Ascending aorta (tissue), 2 donors: Measurements from ENCODE around the gene OCEL1. TPM values are rescaled to one million over a fixed set of nuclear protein-coding genes. Genes with fewer than 3 reads are reported as not detected.

Experiments
- DNase-seq, 2 donors: peaks; one replicate each; pipeline ENCODE4 v3.0.0-alpha.2; 2019; ENCODE audit warnings: low spot score in 2 of 2
- H3K27ac ChIP-seq, 2 donors: fragments of 200-600 bp; sonication (generic); one replicate each; pipeline ENCODE4 v1.5.1; 2016 to 2017; ENCODE audit warnings: mild to moderate bottlenecking in 1 of 2
- H3K27me3 ChIP-seq: fragments of 200-600 bp; sonication (generic); one replicate; pipeline ENCODE4 v1.5.1; 2017
- H3K36me3 ChIP-seq, 2 donors: fragments of 200-600 bp; sonication (generic); one replicate each; pipeline ENCODE4 v1.5.1; 2016
- H3K4me1 ChIP-seq, 2 donors: fragments of 200-600 bp; sonication (generic); one replicate each; pipeline ENCODE4 v1.5.1; 2016 to 2017; ENCODE audit warnings: mild to moderate bottlenecking in 1 of 2
- H3K4me3 ChIP-seq, 2 donors: fragments of 200-600 bp; sonication (generic); one replicate each; pipeline ENCODE4 v1.5.1; 2016 to 2017; ENCODE audit warnings: mild to moderate bottlenecking in 1 of 2
- H3K9me3 ChIP-seq, 2 donors: fragments of 200-600 bp; sonication (generic); one replicate each; pipeline ENCODE4 v1.5.1; 2016
- CTCF ChIP-seq, 3 experiments: fragments of 200-600 bp in 2 of 3; fragments of 450-650 bp in 1 of 3; sonication (generic) in 2 of 3; IDR thresholded peaks; one replicate each; pipeline ENCODE4 v1.5.1; 2016 to 2019; ENCODE audit warnings: antibody characterized with exemption in 3 of 3, mild to moderate bottlenecking in 1 of 3, moderate library complexity in 1 of 3
- intact Hi-C: fragments of 100-400 bp; cut with DNase I; formaldehyde crosslinking; loops from one replicate; pipeline ENCODE4 v1.15.1; 2023
- total RNA-seq: library from RNA; depleted of rRNA; stranded (reverse); fragments of >200 nt; gene quantifications from one replicate; pipeline ENCODE4 v1.1.0, GENCODE V29; 2016

The OCEL1 gene
- total RNA-seq, 1 donor from 2014 or later = 13.7 TPM

- no peak for TF ChIP-seq CTCF (IDR thresholded peaks at IDR 0.05)
- H3K36me3 ChIP-seq = no peaks in the 10 kb centered on the region
- H3K27me3 ChIP-seq = no peaks in the 10 kb centered on the region
- H3K4me3 ChIP-seq = peak overlapping the region; percentile 90 to 97
- no peak for DNase-seq
- no peaks in the 10 kb centered on the region for H3K9me3 ChIP-seq
- intact Hi-C loops = loop anchor here (1.0 to 5.0 kb wide), 2 partner anchors 20 to 55 kb away; partner anchors contain the start of genes ABHD8 and BABAM1
- H3K27ac ChIP-seq = peak overlapping the region; percentile 58 to 82
- H3K4me1 ChIP-seq = peaks cover 0 to 24% of the 10 kb centered on the region in 2 donors
These were observed 20.8 kb downstream of the OCEL1 start for GRCh38 chr19:17246681-17247425.

GRCh38 chr19:17248011-17248776 lies 22.2 kb downstream of the OCEL1 start:
- Histone ChIP-seq H3K36me3 (no peaks in the 10 kb centered on the region), H3K4me1 (peaks cover 0 to 11% of the 10 kb centered on the region in 2 donors), H3K27ac (no peak overlapping the region), H3K9me3 (no peaks in the 10 kb centered on the region), H3K27me3 (no peaks in the 10 kb centered on the region), H3K4me3 (no peak overlapping the region)
- intact Hi-C loops = loop anchor here (5.0 kb wide), 1 partner anchor 54 kb away; the partner anchor contains the start of gene ABHD8
- DNase-seq = no peak
- TF ChIP-seq CTCF (IDR thresholded peaks at IDR 0.05) = no peak

- no peaks in the 10 kb centered on the region for H3K27me3 ChIP-seq
- TF ChIP-seq CTCF (IDR thresholded peaks at IDR 0.05) = no peak
- H3K36me3 ChIP-seq = no peaks in the 10 kb centered on the region
- H3K9me3 ChIP-seq = no peaks in the 10 kb centered on the region
- no peak overlapping the region for H3K27ac ChIP-seq
- intact Hi-C loops = loop anchor here (5.0 kb wide), 1 partner anchor 52 kb away; the partner anchor contains the start of gene ABHD8
- no peak overlapping the region for H3K4me3 ChIP-seq
- H3K4me1 ChIP-seq = peaks cover 0 to 6% of the 10 kb centered on the region in 2 donors
- DNase-seq = no peak
These were observed 24.0 kb downstream of the OCEL1 start for GRCh38 chr19:17249887-17250548.

DNA sequence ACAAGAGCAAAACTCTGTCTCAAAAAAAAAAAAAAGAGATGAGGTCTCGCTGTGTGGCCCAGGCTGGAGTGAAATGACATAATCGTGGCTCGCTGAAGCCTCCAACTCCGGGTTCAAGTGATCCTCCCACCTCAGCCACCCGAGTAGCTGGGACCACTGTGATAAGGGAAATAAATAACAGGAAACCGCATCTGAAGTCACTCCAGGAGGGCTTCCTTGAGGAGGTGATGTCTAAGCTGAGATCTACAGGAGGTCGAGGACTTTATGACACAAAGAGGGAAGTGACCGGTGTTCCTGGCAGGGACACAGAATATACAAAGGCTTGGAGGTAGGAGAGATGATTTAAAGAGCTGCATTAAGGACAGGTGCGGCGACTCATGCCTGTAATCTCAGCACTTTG lies 28.6 kb downstream of the OCEL1 start:
- Histone ChIP-seq H3K9me3 (no peaks in the 10 kb centered on the region), H3K4me1 (no peaks in the 10 kb centered on the region), H3K36me3 (no peaks in the 10 kb centered on the region), H3K4me3 (no peak overlapping the region), H3K27ac (no peak overlapping the region), H3K27me3 (no peaks in the 10 kb centered on the region)
- no peak for TF ChIP-seq CTCF (IDR thresholded peaks at IDR 0.05)
- intact Hi-C loops = no loop called here
- no peak for DNase-seq

GRCh38 chr19:17255150-17255621 lies 29.2 kb downstream of the OCEL1 start:
- no peaks in the 10 kb centered on the region for H3K36me3 ChIP-seq
- H3K4me3 ChIP-seq = no peak overlapping the region
- H3K4me1 ChIP-seq = no peaks in the 10 kb centered on the region
- intact Hi-C loops = no loop called here
- no peak for TF ChIP-seq CTCF (IDR thresholded peaks at IDR 0.05)
- no peak for DNase-seq
- H3K27me3 ChIP-seq = no peaks in the 10 kb centered on the region
- no peak overlapping the region for H3K27ac ChIP-seq
- no peaks in the 10 kb centered on the region for H3K9me3 ChIP-seq
